Gastroesophageal sphincter (tissue), 3 donors: ENCODE data around the gene ZFAND4.
"Not testable (repeated sequence)": the region's sequence is repeated elsewhere in the genome, so short reads cannot be mapped to it uniquely, and the experiment has no call there.

Source experiments
- POLR2A ChIP-seq, 2 donors: fragments of 450-650 bp; IDR thresholded peaks; one replicate each; pipeline ENCODE4 v1.6.1; 2017; ENCODE audit warnings: antibody characterized with exemption in 2 of 2, mild to moderate bottlenecking in 2 of 2, moderate library complexity in 1 of 2
- POLR2AphosphoS5 ChIP-seq: sonication (generic); formaldehyde crosslinking; IDR thresholded peaks from one replicate; pipeline ENCODE4 v1.6.1; 2017; ENCODE audit warnings: antibody characterized with exemption
- TF ChIP-seq, protein P1 (sequence below), 4 experiments: fragments of 200-600 bp in 2 of 4; fragments of 450-650 bp in 2 of 4; sonication (generic) in 1 of 4; IDR thresholded peaks; one replicate each; pipeline ENCODE4 v1.5.1; 2017 to 2019; ENCODE audit warnings: antibody characterized with exemption in 4 of 4, mild to moderate bottlenecking in 2 of 4, moderate library complexity in 2 of 4

DNA sequence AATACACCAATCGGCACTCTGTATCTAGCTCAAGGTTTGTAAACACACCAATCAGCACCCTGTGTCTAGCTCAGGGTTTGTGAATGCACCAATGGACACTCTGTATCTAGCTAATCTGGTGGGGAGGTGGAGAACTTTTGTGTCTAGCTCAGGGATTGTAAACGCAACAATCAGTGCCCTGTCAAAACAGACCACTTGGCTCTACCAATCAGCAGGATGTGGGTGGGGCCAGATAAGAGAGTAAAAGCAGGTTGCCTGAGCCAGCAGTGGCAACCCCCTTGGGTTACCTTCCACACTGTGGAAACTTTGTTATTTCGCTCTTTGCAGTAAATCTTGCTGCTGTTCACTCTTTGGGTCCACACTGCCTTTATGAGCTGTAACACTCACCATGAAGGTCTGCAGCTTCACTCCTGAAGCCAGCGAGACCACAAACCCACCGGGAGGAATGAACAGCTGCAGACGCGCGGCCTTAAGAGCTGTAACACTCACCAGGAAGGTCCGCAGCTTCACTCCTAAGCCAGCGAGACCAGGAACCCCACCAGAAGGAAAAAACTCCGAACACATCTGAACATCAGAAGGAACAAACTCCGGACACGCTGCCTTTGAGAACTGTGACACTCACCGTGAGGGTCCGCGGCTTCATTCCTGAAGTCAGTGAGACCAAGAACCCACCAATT is 71.2 kb downstream of the ZFAND4 start:
- TF ChIP-seq, protein P1, sequence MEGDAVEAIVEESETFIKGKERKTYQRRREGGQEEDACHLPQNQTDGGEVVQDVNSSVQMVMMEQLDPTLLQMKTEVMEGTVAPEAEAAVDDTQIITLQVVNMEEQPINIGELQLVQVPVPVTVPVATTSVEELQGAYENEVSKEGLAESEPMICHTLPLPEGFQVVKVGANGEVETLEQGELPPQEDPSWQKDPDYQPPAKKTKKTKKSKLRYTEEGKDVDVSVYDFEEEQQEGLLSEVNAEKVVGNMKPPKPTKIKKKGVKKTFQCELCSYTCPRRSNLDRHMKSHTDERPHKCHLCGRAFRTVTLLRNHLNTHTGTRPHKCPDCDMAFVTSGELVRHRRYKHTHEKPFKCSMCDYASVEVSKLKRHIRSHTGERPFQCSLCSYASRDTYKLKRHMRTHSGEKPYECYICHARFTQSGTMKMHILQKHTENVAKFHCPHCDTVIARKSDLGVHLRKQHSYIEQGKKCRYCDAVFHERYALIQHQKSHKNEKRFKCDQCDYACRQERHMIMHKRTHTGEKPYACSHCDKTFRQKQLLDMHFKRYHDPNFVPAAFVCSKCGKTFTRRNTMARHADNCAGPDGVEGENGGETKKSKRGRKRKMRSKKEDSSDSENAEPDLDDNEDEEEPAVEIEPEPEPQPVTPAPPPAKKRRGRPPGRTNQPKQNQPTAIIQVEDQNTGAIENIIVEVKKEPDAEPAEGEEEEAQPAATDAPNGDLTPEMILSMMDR (IDR thresholded peaks at IDR 0.05) = not testable (repeated sequence)
- TF ChIP-seq POLR2AphosphoS5; POLR2A (IDR thresholded peaks at IDR 0.05): not testable (repeated sequence)
